OCI-M2 (cell line): ENCODE results near the gene KCNJ10.
"Not testable (repeated sequence)": the region's sequence is repeated elsewhere in the genome, so short reads cannot be mapped to it uniquely, and the experiment has no call there.

Experiments
- DNase-seq: peaks from one replicate; lab custom pipeline; 2025; ENCODE audit not compliant: unreplicated experiment; lab: John Stamatoyannopoulos, UW

KCNJ10 gene

GRCh38 chr1:160069460-160070231, at the start of gene KCNJ10:
Gene KCNJ10 (minus strand): TSS chr1:160070160. CDS start chr1:160042532, 27,628 bp downstream.
- no peak for DNase-seq

- no peak for DNase-seq
Measured at GRCh38 chr1:160118928-160119327, 49.0 kb upstream of the KCNJ10 start.

- no peak for DNase-seq
Measured at GRCh38 chr1:160117709-160118183, 47.8 kb upstream of the KCNJ10 start.

GRCh38 chr1:160117300-160117699, 47.3 kb upstream of the KCNJ10 start:
- DNase-seq: no peak

GRCh38 chr1:160116283-160117147, 46.6 kb upstream of the KCNJ10 start:
- no peak for DNase-seq

GRCh38 chr1:160115545-160116282, 45.8 kb upstream of the KCNJ10 start, which contains the start of gene ATP1A2:
Gene ATP1A2 (plus strand): TSS chr1:160115759. CDS start chr1:160115862, 103 bp downstream.
- DNase-seq: no peak

GRCh38 chr1:160114085-160114484, 44.1 kb upstream of the KCNJ10 start:
- no peak for DNase-seq

- no peak for DNase-seq
Measured at GRCh38 chr1:160113407-160113806, 43.4 kb upstream of the KCNJ10 start.

- no peak for DNase-seq
Measured at GRCh38 chr1:160112357-160112756, 42.4 kb upstream of the KCNJ10 start.

- DNase-seq: not testable (repeated sequence)
Measured at GRCh38 chr1:160111462-160111861, 41.5 kb upstream of the KCNJ10 start.

GRCh38 chr1:160109686-160110085, 39.7 kb upstream of the KCNJ10 start:
- DNase-seq: no peak

- DNase-seq: no peak
Measured at GRCh38 chr1:160108888-160109662, 39.1 kb upstream of the KCNJ10 start.

- DNase-seq: no peak
Measured at GRCh38 chr1:160107512-160107911, 37.6 kb upstream of the KCNJ10 start.

- DNase-seq: no peak
Measured at GRCh38 chr1:160105155-160105554, 35.2 kb upstream of the KCNJ10 start.

- DNase-seq: no peak
Measured at GRCh38 chr1:160104486-160104885, 34.5 kb upstream of the KCNJ10 start.

- DNase-seq: no peak
Measured at GRCh38 chr1:160103658-160104408, 33.9 kb upstream of the KCNJ10 start.

GRCh38 chr1:160101717-160102522, 32.0 kb upstream of the KCNJ10 start:
- no peak for DNase-seq

- peak; percentile 19 for DNase-seq
Measured at GRCh38 chr1:160101037-160101716, 31.2 kb upstream of the KCNJ10 start.
